ENCODE measurements around the gene DMRTA2.

Gene DMRTA2

GRCh38 chr1:50371749-50372148 lies 51.5 kb downstream of the DMRTA2 start:
- DNase-seq: no peak

GRCh38 chr1:50369830-50370229 lies 53.4 kb downstream of the DMRTA2 start:
- no peak for DNase-seq

GRCh38 chr1:50369008-50369634 lies 54.1 kb downstream of the DMRTA2 start:
- DNase-seq: no peak

- no peak for DNase-seq
These were observed 54.9 kb downstream of the DMRTA2 start for GRCh38 chr1:50368179-50369007.
